SIG-M5 treated with dmso at 0.1 percent for 504 hours (cell line): Measurements from ENCODE around the gene ZBTB46.

Source experiments
- DNase-seq: peaks from one replicate; lab custom pipeline; 2025; ENCODE audit not compliant: unreplicated experiment; lab: John Stamatoyannopoulos, UW

ZBTB46 gene

DNA sequence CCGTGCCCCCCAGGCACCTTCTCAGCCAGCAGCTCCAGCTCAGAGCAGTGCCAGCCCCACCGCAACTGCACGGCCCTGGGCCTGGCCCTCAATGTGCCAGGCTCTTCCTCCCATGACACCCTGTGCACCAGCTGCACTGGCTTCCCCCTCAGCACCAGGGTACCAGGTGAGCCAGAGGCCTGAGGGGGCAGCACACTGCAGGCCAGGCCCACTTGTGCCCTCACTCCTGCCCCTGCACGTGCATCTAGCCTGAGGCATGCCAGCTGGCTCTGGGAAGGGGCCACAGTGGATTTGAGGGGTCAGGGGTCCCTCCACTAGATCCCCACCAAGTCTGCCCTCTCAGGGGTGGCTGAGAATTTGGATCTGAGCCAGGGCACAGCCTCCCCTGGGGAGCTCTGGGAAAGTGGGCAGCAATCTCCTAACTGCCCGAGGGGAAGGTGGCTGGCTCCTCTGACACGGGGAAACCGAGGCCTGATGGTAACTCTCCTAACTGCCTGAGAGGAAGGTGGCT lies 133.7 kb downstream of the ZBTB46 start:
- DNase-seq: no peak

DNA sequence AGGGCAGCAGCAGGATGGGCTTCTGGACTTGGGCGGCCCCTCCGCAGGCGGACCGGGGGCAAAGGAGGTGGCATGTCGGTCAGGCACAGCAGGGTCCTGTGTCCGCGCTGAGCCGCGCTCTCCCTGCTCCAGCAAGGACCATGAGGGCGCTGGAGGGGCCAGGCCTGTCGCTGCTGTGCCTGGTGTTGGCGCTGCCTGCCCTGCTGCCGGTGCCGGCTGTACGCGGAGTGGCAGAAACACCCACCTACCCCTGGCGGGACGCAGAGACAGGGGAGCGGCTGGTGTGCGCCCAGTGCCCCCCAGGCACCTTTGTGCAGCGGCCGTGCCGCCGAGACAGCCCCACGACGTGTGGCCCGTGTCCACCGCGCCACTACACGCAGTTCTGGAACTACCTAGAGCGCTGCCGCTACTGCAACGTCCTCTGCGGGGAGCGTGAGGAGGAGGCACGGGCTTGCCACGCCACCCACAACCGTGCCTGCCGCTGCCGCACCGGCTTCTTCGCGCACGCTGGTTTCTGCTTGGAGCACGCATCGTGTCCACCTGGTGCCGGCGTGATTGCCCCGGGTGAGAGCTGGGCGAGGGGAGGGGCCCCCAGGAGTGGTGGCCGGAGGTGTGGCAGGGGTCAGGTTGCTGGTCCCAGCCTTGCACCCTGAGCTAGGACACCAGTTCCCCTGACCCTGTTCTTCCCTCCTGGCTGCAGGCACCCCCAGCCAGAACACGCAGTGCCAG lies 134.3 kb downstream of the ZBTB46 start, which contains the start of gene TNFRSF6B:
TNFRSF6B (plus strand) TSS at position 25 of the 729 bp plus-strand sequence; CDS start at position 141, 116 bp downstream.
- DNase-seq: no peak

GRCh38 chr20:63696306-63696627 lies 134.8 kb downstream of the ZBTB46 start:
- DNase-seq: no peak

- no peak for DNase-seq
Observed at GRCh38 chr20:63695424-63696305, 135.4 kb downstream of the ZBTB46 start.

GRCh38 chr20:63694584-63695423 lies 136.3 kb downstream of the ZBTB46 start:
- no peak for DNase-seq

- DNase-seq: no peak
Observed at GRCh38 chr20:63693733-63694583, 137.1 kb downstream of the ZBTB46 start.
